ENCODE results near the gene BRICD5.
"Not testable (repeated sequence)": the region's sequence is repeated elsewhere in the genome, so short reads cannot be mapped to it uniquely, and the experiment has no call there.

The BRICD5 gene

GRCh38 chr16:2210386-2211365 is at the start of gene BRICD5:
BRICD5 (minus strand) TSS chr16:2210863; CDS start chr16:2210833, 30 bp downstream.
- DNase-seq: no peak

GRCh38 chr16:2260250-2260649 is 49.6 kb upstream of the BRICD5 start:
- DNase-seq: no peak

GRCh38 chr16:2258530-2258929 is 47.9 kb upstream of the BRICD5 start:
- not testable (repeated sequence) for DNase-seq

GRCh38 chr16:2257726-2258125 is 47.1 kb upstream of the BRICD5 start:
- no peak for DNase-seq

- no peak for DNase-seq
Measured at GRCh38 chr16:2256531-2257140, 46.0 kb upstream of the BRICD5 start.

- DNase-seq: no peak
Measured at GRCh38 chr16:2253293-2253692, 42.6 kb upstream of the BRICD5 start.

GRCh38 chr16:2252806-2253148 is 42.1 kb upstream of the BRICD5 start:
- no peak for DNase-seq

GRCh38 chr16:2251296-2252111 is 40.8 kb upstream of the BRICD5 start, which contains the start of gene ECI1:
ECI1 (minus strand) TSS chr16:2251587; CDS start chr16:2251566, 21 bp downstream.
- DNase-seq: peak; percentile 79

- DNase-seq: no peak
Measured at GRCh38 chr16:2250652-2251295, 40.1 kb upstream of the BRICD5 start.

GRCh38 chr16:2246301-2246885 is 35.7 kb upstream of the BRICD5 start:
- DNase-seq: no peak

- DNase-seq: no peak
Measured at GRCh38 chr16:2244926-2245795, 34.5 kb upstream of the BRICD5 start.

- DNase-seq: no peak
Measured at GRCh38 chr16:2244301-2244700, 33.6 kb upstream of the BRICD5 start.

GRCh38 chr16:2243781-2244180 is 33.1 kb upstream of the BRICD5 start:
- DNase-seq: no peak

GRCh38 chr16:2243031-2243528 is 32.4 kb upstream of the BRICD5 start:
- DNase-seq: no peak

GRCh38 chr16:2242598-2242997 is 31.9 kb upstream of the BRICD5 start:
- DNase-seq: no peak

- not testable (repeated sequence) for DNase-seq
Measured at GRCh38 chr16:2240331-2240730, 29.7 kb upstream of the BRICD5 start.

- DNase-seq: no peak
Measured at GRCh38 chr16:2238838-2239675, 28.4 kb upstream of the BRICD5 start.

- DNase-seq: no peak
Measured at GRCh38 chr16:2238150-2238837, 27.6 kb upstream of the BRICD5 start.

- no peak for DNase-seq
Measured at GRCh38 chr16:2237493-2238149, 27.0 kb upstream of the BRICD5 start.

All from NCI-H526 treated with DMSO at 0.1 percent for 48 hours (cell line).